Activated naive CD8-positive, alpha-beta T cell treated with anti-CD3 and anti-CD28 coated beads, Interleukin-2, amount 10 ng/mL, durations not matched to agents 7 days and 5 days (primary cell): ENCODE data around the gene SPOPL. TPM values are rescaled to one million over a fixed set of nuclear protein-coding genes. Genes with fewer than 3 reads are reported as not detected.
"Not testable (repeated sequence)": the region's sequence is repeated elsewhere in the genome, so short reads cannot be mapped to it uniquely, and the experiment has no call there.

ENCODE experiments used
- ATAC-seq: fragments of 150-1000 bp; cut with Tn5 transposase; one replicate; pipeline ENCODE4 v1.10.0; 2021; ENCODE audit warnings: low read depth, moderate library complexity
- POLR2A ChIA-PET: fragments of 350-600 bp; sonication (Branson Sonifier 250); formaldehyde crosslinking; loops from one replicate; lab custom pipeline; 2021; ENCODE audit warnings: antibody characterized with exemption; lab: Charles Lee
- DNase-seq: peaks from one replicate; pipeline ENCODE4 v3.0.0; 2021
- H3K27ac Mint-ChIP-seq: one replicate; pipeline ENCODE4 v1.8.0; 2022; ENCODE audit warnings: mild to moderate bottlenecking, mixed read lengths
- H3K27me3 Mint-ChIP-seq: one replicate; pipeline ENCODE4 v1.8.0; 2022; ENCODE audit warnings: mild to moderate bottlenecking, moderate library complexity, mixed read lengths
- H3K36me3 Mint-ChIP-seq: one replicate; pipeline ENCODE4 v1.8.0; 2021; ENCODE audit warnings: mild to moderate bottlenecking, mixed read lengths
- H3K4me1 Mint-ChIP-seq: one replicate; pipeline ENCODE4 v1.8.0; 2021; ENCODE audit warnings: mixed read lengths
- H3K4me3 Mint-ChIP-seq: one replicate; pipeline ENCODE4 v1.8.0; 2022; ENCODE audit warnings: mild to moderate bottlenecking, moderate library complexity, mixed read lengths
- H3K9me3 Mint-ChIP-seq: one replicate; pipeline ENCODE4 v1.8.0; 2021; ENCODE audit warnings: mixed read lengths
- total RNA-seq, 2 experiments: library from RNA; stranded (reverse); gene quantifications; one replicate each; pipeline ENCODE4 v1.2.3, GENCODE V29; 2021

SPOPL gene
- total RNA-seq: 10 to 100 TPM; 17.1 to 17.4 TPM

- DNase-seq: peak; percentile 90
- POLR2A ChIA-PET: interaction anchor here (0.7 kb wide), 1 partner anchor 14 kb away, joined by 3 read pairs; no protein-coding TSS in a partner anchor
Observed at GRCh38 chr2:138501425-138502254, at the start of gene SPOPL. Gene SPOPL, plus strand, starts transcription at chr2:138501770. Its CDS starts 48,447 bp downstream, at chr2:138550217.

GRCh38 chr2:138452324-138452723 is 49.2 kb upstream of the SPOPL start:
- peaks cover 3% of the 10 kb centered on the region for H3K27me3 Mint-ChIP-seq
- no peak for DNase-seq
- no peaks in the 10 kb centered on the region for H3K4me1 Mint-ChIP-seq
- POLR2A ChIA-PET: interaction anchor here (0.5 kb wide), 1 partner anchor 16 kb away, joined by 6 read pairs; no protein-coding TSS in a partner anchor
- H3K9me3 Mint-ChIP-seq: no peaks in the 10 kb centered on the region
- no peak overlapping the region for H3K4me3 Mint-ChIP-seq
- ATAC-seq: no peak
- H3K36me3 Mint-ChIP-seq: no peaks in the 10 kb centered on the region
- no peak overlapping the region for H3K27ac Mint-ChIP-seq

More at GRCh38 chr2:138501425-138502254, at the start of gene SPOPL:
- peak; percentile 94 for ATAC-seq
- Mint-ChIP-seq H3K4me3 (peak within 1 kb of the TSS; percentile 96), H3K27ac (peak within 1 kb of the TSS; percentile 93), H3K27me3 (no peaks in the 10 kb centered on the region), H3K4me1 (peaks cover 27% of the 10 kb centered on the region), H3K9me3 (no peaks in the 10 kb centered on the region), H3K36me3 (peaks cover 11% of the 10 kb centered on the region)

- peaks cover 3% of the 10 kb centered on the region for H3K27me3 Mint-ChIP-seq
- DNase-seq (no peak), ATAC-seq (no peak)
- H3K27ac Mint-ChIP-seq: no peak overlapping the region
- no peaks in the 10 kb centered on the region for H3K4me1 Mint-ChIP-seq
- no peak overlapping the region for H3K4me3 Mint-ChIP-seq
- H3K36me3 Mint-ChIP-seq: no peaks in the 10 kb centered on the region
- POLR2A ChIA-PET: no interaction called here
- no peaks in the 10 kb centered on the region for H3K9me3 Mint-ChIP-seq
Observed at GRCh38 chr2:138453815-138454214, 47.8 kb upstream of the SPOPL start.

GRCh38 chr2:138454761-138455160 is 46.8 kb upstream of the SPOPL start:
- Mint-ChIP-seq H3K27me3 (peaks cover 3% of the 10 kb centered on the region), H3K4me3 (no peak overlapping the region), H3K9me3 (peaks cover 3% of the 10 kb centered on the region), H3K4me1 (no peaks in the 10 kb centered on the region), H3K36me3 (no peaks in the 10 kb centered on the region), H3K27ac (no peak overlapping the region)
- POLR2A ChIA-PET: no interaction called here
- DNase-seq (no peak), ATAC-seq (no peak)

- POLR2A ChIA-PET: no interaction called here
Observed at GRCh38 chr2:138455275-138455674, 46.3 kb upstream of the SPOPL start.

GRCh38 chr2:138455691-138456090 is 45.9 kb upstream of the SPOPL start:
- POLR2A ChIA-PET: no interaction called here
- ATAC-seq (no peak), DNase-seq (no peak)

More at GRCh38 chr2:138455275-138455674, 46.3 kb upstream of the SPOPL start:
- Mint-ChIP-seq H3K36me3 (no peaks in the 10 kb centered on the region), H3K27me3 (peaks cover 3% of the 10 kb centered on the region), H3K9me3 (peaks cover 7% of the 10 kb centered on the region), H3K4me3 (no peak overlapping the region), H3K4me1 (no peaks in the 10 kb centered on the region), H3K27ac (no peak overlapping the region)
- DNase-seq: no peak
- ATAC-seq: no peak

GRCh38 chr2:138462689-138463088 is 38.9 kb upstream of the SPOPL start:
- POLR2A ChIA-PET, H3K27ac Mint-ChIP-seq, H3K27me3 Mint-ChIP-seq, H3K36me3 Mint-ChIP-seq, H3K4me3 Mint-ChIP-seq, DNase-seq, ATAC-seq, H3K4me1 Mint-ChIP-seq: not testable (repeated sequence)
- H3K9me3 Mint-ChIP-seq: peaks cover 14% of the 10 kb centered on the region

More at GRCh38 chr2:138455691-138456090, 45.9 kb upstream of the SPOPL start:
- H3K9me3 Mint-ChIP-seq: peaks cover 8% of the 10 kb centered on the region
- no peaks in the 10 kb centered on the region for H3K36me3 Mint-ChIP-seq
- H3K27me3 Mint-ChIP-seq: peaks cover 3% of the 10 kb centered on the region
- H3K27ac Mint-ChIP-seq: no peak overlapping the region
- no peaks in the 10 kb centered on the region for H3K4me1 Mint-ChIP-seq
- H3K4me3 Mint-ChIP-seq: no peak overlapping the region

- POLR2A ChIA-PET: interaction anchor here (0.7 kb wide), 1 partner anchor 16 kb away, joined by 6 read pairs; no protein-coding TSS in a partner anchor
- Mint-ChIP-seq H3K36me3 (no peaks in the 10 kb centered on the region), H3K4me1 (no peaks in the 10 kb centered on the region), H3K4me3 (no peak overlapping the region), H3K27me3 (no peaks in the 10 kb centered on the region), H3K9me3 (peaks cover 2% of the 10 kb centered on the region), H3K27ac (no peak overlapping the region)
- no peak for DNase-seq
- no peak for ATAC-seq
Observed at GRCh38 chr2:138468617-138469016, 33.0 kb upstream of the SPOPL start.

GRCh38 chr2:138469411-138469810 is 32.2 kb upstream of the SPOPL start:
- H3K4me1 Mint-ChIP-seq: no peaks in the 10 kb centered on the region
- ATAC-seq: no peak
- POLR2A ChIA-PET: no interaction called here
- H3K9me3 Mint-ChIP-seq: no peaks in the 10 kb centered on the region
- DNase-seq: no peak
- no peak overlapping the region for H3K4me3 Mint-ChIP-seq
- H3K27ac Mint-ChIP-seq: no peak overlapping the region
- H3K27me3 Mint-ChIP-seq: no peaks in the 10 kb centered on the region
- H3K36me3 Mint-ChIP-seq: no peaks in the 10 kb centered on the region

GRCh38 chr2:138470941-138471340 is 30.6 kb upstream of the SPOPL start:
- Mint-ChIP-seq H3K27me3 (peaks cover 4% of the 10 kb centered on the region), H3K36me3 (no peaks in the 10 kb centered on the region)
- ATAC-seq: no peak

GRCh38 chr2:138474100-138474825 is 27.3 kb upstream of the SPOPL start:
- H3K4me3 Mint-ChIP-seq: no peak overlapping the region
- POLR2A ChIA-PET: no interaction called here
- DNase-seq: no peak
- no peaks in the 10 kb centered on the region for H3K9me3 Mint-ChIP-seq
- H3K27me3 Mint-ChIP-seq: peaks cover 8% of the 10 kb centered on the region
- H3K27ac Mint-ChIP-seq: no peak overlapping the region
- no peaks in the 10 kb centered on the region for H3K36me3 Mint-ChIP-seq
- no peak for ATAC-seq
- H3K4me1 Mint-ChIP-seq: no peaks in the 10 kb centered on the region

More at GRCh38 chr2:138470941-138471340, 30.6 kb upstream of the SPOPL start:
- Mint-ChIP-seq H3K9me3 (no peaks in the 10 kb centered on the region), H3K27ac (no peak overlapping the region), H3K4me3 (no peak overlapping the region), H3K4me1 (no peaks in the 10 kb centered on the region)
- no peak for DNase-seq
- POLR2A ChIA-PET: no interaction called here

- Mint-ChIP-seq H3K27me3 (peaks cover 8% of the 10 kb centered on the region), H3K9me3 (no peaks in the 10 kb centered on the region), H3K4me3 (no peak overlapping the region), H3K36me3 (no peaks in the 10 kb centered on the region), H3K27ac (no peak overlapping the region), H3K4me1 (no peaks in the 10 kb centered on the region)
- POLR2A ChIA-PET: no interaction called here
- DNase-seq (no peak), ATAC-seq (no peak)
Observed at GRCh38 chr2:138475277-138475776, 26.2 kb upstream of the SPOPL start.

GRCh38 chr2:138476186-138476585 is 25.4 kb upstream of the SPOPL start:
- POLR2A ChIA-PET: no interaction called here
- H3K27me3 Mint-ChIP-seq: peaks cover 8% of the 10 kb centered on the region
- DNase-seq (no peak), ATAC-seq (no peak)
- no peaks in the 10 kb centered on the region for H3K9me3 Mint-ChIP-seq
- H3K4me1 Mint-ChIP-seq: no peaks in the 10 kb centered on the region
- no peak overlapping the region for H3K4me3 Mint-ChIP-seq
- H3K36me3 Mint-ChIP-seq: no peaks in the 10 kb centered on the region
- no peak overlapping the region for H3K27ac Mint-ChIP-seq
